Mucosa of stomach (tissue), 1 donor: ENCODE data around the gene HYAL1.

Experiments
- H3K27me3 ChIP-seq: one replicate; pipeline ENCODE4 v1.7.0; 2013; ENCODE audit warnings: mild to moderate bottlenecking, low read length; ENCODE audit not compliant: control insufficient read depth, insufficient read depth
- H3K36me3 ChIP-seq: one replicate; pipeline ENCODE4 v1.7.0; 2013; ENCODE audit warnings: low read length; ENCODE audit not compliant: control insufficient read depth, insufficient read depth
- H3K4me1 ChIP-seq: one replicate; pipeline ENCODE4 v1.7.0; 2013; ENCODE audit warnings: mild to moderate bottlenecking, low read length; ENCODE audit not compliant: control insufficient read depth, insufficient read depth
- H3K4me3 ChIP-seq: one replicate; pipeline ENCODE4 v1.7.0; 2013; ENCODE audit warnings: low read length
- H3K9ac ChIP-seq: one replicate; pipeline ENCODE4 v1.7.0; 2013; ENCODE audit warnings: mild to moderate bottlenecking, low read length, moderate library complexity
- H3K9me3 ChIP-seq: one replicate; pipeline ENCODE4 v1.7.0; 2013; ENCODE audit warnings: mild to moderate bottlenecking, low read length, moderate library complexity; ENCODE audit not compliant: control insufficient read depth
- donor health status: Pancreatic carcinoma.

HYAL1 gene

GRCh38 chr3:50330330-50330729 lies 27.0 kb upstream of the HYAL1 start:
- Histone ChIP-seq H3K4me1 (peaks cover 31% of the 10 kb centered on the region), H3K4me3 (no peak overlapping the region), H3K9me3 (no peaks in the 10 kb centered on the region), H3K36me3 (peaks cover 17% of the 10 kb centered on the region), H3K9ac (no peak overlapping the region), H3K27me3 (no peaks in the 10 kb centered on the region)

GRCh38 chr3:50327943-50328691 lies 24.7 kb upstream of the HYAL1 start, which contains the start of gene TUSC2:
TUSC2 (minus strand) TSS chr3:50328223; CDS start chr3:50328099, 124 bp downstream.
- Histone ChIP-seq H3K36me3 (peaks cover 17% of the 10 kb centered on the region), H3K4me1 (peaks cover 21% of the 10 kb centered on the region)

GRCh38 chr3:50327129-50327528 lies 23.8 kb upstream of the HYAL1 start:
- Histone ChIP-seq H3K27me3 (no peaks in the 10 kb centered on the region), H3K36me3 (peaks cover 17% of the 10 kb centered on the region), H3K4me1 (peaks cover 30% of the 10 kb centered on the region)

More at GRCh38 chr3:50327943-50328691, 24.7 kb upstream of the HYAL1 start, which contains the start of gene TUSC2:
- Histone ChIP-seq H3K4me3 (peak within 1 kb of the TSS; percentile 85), H3K9me3 (no peaks in the 10 kb centered on the region), H3K27me3 (no peaks in the 10 kb centered on the region), H3K9ac (peak within 1 kb of the TSS; percentile 87)

GRCh38 chr3:50326182-50326541 lies 22.8 kb upstream of the HYAL1 start:
- Histone ChIP-seq H3K4me3 (no peak overlapping the region), H3K9me3 (no peaks in the 10 kb centered on the region), H3K36me3 (peaks cover 14% of the 10 kb centered on the region), H3K4me1 (peaks cover 35% of the 10 kb centered on the region), H3K27me3 (no peaks in the 10 kb centered on the region), H3K9ac (no peak overlapping the region)

More at GRCh38 chr3:50327129-50327528, 23.8 kb upstream of the HYAL1 start:
- peak overlapping the region; percentile 85 for H3K4me3 ChIP-seq
- H3K9ac ChIP-seq, result peak overlapping the region; percentile 87
- no peaks in the 10 kb centered on the region for H3K9me3 ChIP-seq

- H3K4me1 ChIP-seq, result peaks cover 36% of the 10 kb centered on the region
- H3K9me3 ChIP-seq, result no peaks in the 10 kb centered on the region
- no peaks in the 10 kb centered on the region for H3K27me3 ChIP-seq
- H3K9ac ChIP-seq, result no peak overlapping the region
- H3K4me3 ChIP-seq, result no peak overlapping the region
- H3K36me3 ChIP-seq, result peaks cover 9% of the 10 kb centered on the region
These were observed 22.3 kb upstream of the HYAL1 start for GRCh38 chr3:50325497-50326181.

- Histone ChIP-seq H3K4me1 (peaks cover 41% of the 10 kb centered on the region), H3K4me3 (no peak overlapping the region), H3K27me3 (no peaks in the 10 kb centered on the region), H3K36me3 (peaks cover 4% of the 10 kb centered on the region), H3K9ac (no peak overlapping the region), H3K9me3 (no peaks in the 10 kb centered on the region)
These were observed 21.7 kb upstream of the HYAL1 start for GRCh38 chr3:50325113-50325480.

- peaks cover 46% of the 10 kb centered on the region for H3K4me1 ChIP-seq
- no peak overlapping the region for H3K9ac ChIP-seq
- no peaks in the 10 kb centered on the region for H3K9me3 ChIP-seq
- no peak overlapping the region for H3K4me3 ChIP-seq
- no peaks in the 10 kb centered on the region for H3K27me3 ChIP-seq
- no peaks in the 10 kb centered on the region for H3K36me3 ChIP-seq
These were observed 21.2 kb upstream of the HYAL1 start for GRCh38 chr3:50324351-50325112.

GRCh38 chr3:50323614-50324199 lies 20.3 kb upstream of the HYAL1 start:
- H3K4me1 ChIP-seq, result peaks cover 53% of the 10 kb centered on the region
- H3K4me3 ChIP-seq, result no peak overlapping the region
- no peaks in the 10 kb centered on the region for H3K36me3 ChIP-seq
- no peaks in the 10 kb centered on the region for H3K27me3 ChIP-seq
- no peak overlapping the region for H3K9ac ChIP-seq
- no peaks in the 10 kb centered on the region for H3K9me3 ChIP-seq

GRCh38 chr3:50323092-50323600 lies 19.8 kb upstream of the HYAL1 start:
- Histone ChIP-seq H3K9me3 (no peaks in the 10 kb centered on the region), H3K4me1 (peaks cover 55% of the 10 kb centered on the region), H3K36me3 (peaks cover 4% of the 10 kb centered on the region), H3K4me3 (no peak overlapping the region), H3K27me3 (no peaks in the 10 kb centered on the region), H3K9ac (peak overlapping the region; percentile 92)

GRCh38 chr3:50322386-50323091 lies 19.2 kb upstream of the HYAL1 start, which contains the start of gene HYAL2:
HYAL2 (minus strand) TSS chr3:50322745; CDS start chr3:50320489, 2,256 bp downstream.
- Histone ChIP-seq H3K27me3 (no peaks in the 10 kb centered on the region), H3K4me1 (peaks cover 60% of the 10 kb centered on the region), H3K9me3 (no peaks in the 10 kb centered on the region), H3K9ac (peak within 1 kb of the TSS; percentile 92), H3K4me3 (peak within 1 kb of the TSS; percentile 62), H3K36me3 (peaks cover 7% of the 10 kb centered on the region)

GRCh38 chr3:50322115-50322385 lies 18.7 kb upstream of the HYAL1 start:
- Histone ChIP-seq H3K36me3 (peaks cover 7% of the 10 kb centered on the region), H3K27me3 (no peaks in the 10 kb centered on the region), H3K9me3 (no peaks in the 10 kb centered on the region), H3K4me3 (peak overlapping the region; percentile 62), H3K4me1 (peaks cover 60% of the 10 kb centered on the region), H3K9ac (peak overlapping the region; percentile 92)
